ENCODE measurements around the gene PACS2.

DNA sequence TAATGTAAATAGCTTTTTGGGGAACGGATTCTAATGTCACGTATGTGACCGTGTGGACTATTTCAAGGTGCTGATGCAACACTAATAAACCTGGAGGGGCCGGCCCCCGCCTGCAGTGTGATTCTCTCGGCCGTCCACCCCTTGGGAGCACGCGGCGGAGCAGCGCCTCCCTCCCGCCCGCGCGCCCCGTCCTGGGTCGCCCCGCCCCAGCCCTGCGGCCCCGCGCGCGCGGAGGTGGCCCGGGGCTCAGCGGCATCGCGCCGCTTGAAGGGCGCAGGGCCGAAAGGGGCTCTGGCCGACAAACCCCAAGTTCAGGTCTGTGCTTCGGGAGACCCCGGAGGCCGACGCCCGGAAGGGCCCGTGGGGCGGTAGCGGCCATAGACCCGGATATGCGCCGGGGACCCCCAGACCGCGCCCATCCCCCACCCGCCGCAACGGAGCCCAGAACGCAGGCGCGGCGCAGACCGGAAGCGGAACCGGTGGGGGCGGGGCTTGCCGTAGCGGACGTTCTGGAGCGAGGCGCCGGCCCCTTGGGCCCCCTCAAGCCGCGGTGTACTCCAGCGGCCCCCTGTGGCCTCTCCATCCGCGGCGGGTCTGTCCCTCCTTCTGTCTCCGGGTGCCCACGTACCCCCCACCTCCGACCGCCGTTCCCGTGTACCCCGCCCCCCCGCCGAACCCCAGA lies 83.6 kb downstream of the PACS2 start, which contains the start of gene TEX22:
- no peak for TF ChIP-seq EZH2 (IDR thresholded peaks at IDR 0.05; ENCODE audit: insufficient read depth, poor library complexity, severe bottlenecking)
- TF ChIP-seq EZH2phosphoT487 (IDR thresholded peaks at IDR 0.05; ENCODE audit: insufficient read depth, low read depth), result no peak

All from GM23248 (cell line).